ENCODE measurements around the gene PTCD3.

Gene PTCD3

GRCh38 chr2:86082756-86083155 lies 23.3 kb upstream of the PTCD3 start:
- no peak for DNase-seq

- peak; percentile 53 for DNase-seq
These were observed 17.8 kb upstream of the PTCD3 start for GRCh38 chr2:86087936-86088850.

GRCh38 chr2:86094229-86094628 lies 11.8 kb upstream of the PTCD3 start:
- DNase-seq: no peak

DNA sequence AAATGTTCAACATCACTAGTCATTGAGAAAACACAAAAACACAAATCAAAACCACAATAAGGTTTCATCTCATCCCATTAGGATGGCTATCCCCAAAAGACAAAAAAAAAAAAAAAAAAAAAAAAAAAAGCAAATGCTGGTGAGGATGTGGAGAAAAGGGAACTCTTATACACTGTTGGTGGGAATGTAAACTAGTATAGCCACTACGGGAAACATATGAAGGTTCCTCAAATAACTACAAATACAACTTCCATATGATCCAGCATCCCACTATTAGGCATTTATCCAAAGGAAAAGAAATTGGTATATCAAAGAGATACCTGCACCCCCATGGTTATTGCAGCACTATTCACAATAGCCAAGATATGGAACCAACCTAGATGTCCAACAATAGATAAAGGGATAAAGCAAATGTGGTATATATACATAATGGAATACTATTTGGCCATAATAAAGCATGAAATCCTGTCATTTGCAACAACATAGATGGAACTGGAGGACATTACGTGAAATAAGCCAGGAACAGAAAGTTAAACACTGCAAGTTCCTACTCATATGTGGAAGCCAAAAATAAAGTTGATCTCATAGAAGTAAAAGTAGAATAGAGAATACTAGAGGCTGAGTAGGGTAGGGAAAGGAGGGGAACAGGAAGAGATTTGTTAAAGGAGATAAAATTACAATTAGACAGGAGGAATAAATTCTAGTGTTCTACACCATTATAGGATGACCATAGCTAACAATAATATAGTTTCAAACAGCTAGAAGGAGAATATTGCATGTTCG lies 8.7 kb upstream of the PTCD3 start:
- no peak for DNase-seq

- no peak for DNase-seq
These were observed 8.1 kb upstream of the PTCD3 start for GRCh38 chr2:86097913-86098312.

- no peak for DNase-seq
These were observed 3.9 kb upstream of the PTCD3 start for GRCh38 chr2:86102157-86102556.

- no peak for DNase-seq
These were observed 625 bp upstream of the PTCD3 start, which contains the start of gene POLR1A for GRCh38 chr2:86105252-86105968. Gene POLR1A (minus strand): TSS chr2:86105886. CDS start chr2:86105776, 110 bp downstream.

DNA sequence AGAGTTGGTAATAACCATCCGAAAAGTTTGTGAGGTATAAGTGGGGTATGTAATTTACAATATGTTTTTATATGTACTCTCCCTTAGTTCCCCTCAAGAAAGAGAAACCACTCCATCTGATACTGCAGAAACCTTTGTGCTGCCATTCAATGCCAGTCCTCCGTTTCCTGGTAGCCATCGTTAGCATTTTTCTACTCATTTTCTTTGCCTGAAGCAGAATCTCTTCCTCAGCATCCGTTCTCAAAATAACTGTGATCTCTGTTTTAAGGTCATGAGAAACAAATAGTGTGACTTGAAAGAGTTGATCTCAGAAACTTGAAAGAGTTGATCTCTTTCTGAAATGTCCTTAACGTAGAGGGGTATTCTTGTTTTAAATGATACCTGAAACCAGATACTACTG lies 996 bp downstream of the PTCD3 start:
- no peak for DNase-seq

- DNase-seq: no peak
These were observed 12.1 kb downstream of the PTCD3 start for GRCh38 chr2:86118130-86118529.

DNA sequence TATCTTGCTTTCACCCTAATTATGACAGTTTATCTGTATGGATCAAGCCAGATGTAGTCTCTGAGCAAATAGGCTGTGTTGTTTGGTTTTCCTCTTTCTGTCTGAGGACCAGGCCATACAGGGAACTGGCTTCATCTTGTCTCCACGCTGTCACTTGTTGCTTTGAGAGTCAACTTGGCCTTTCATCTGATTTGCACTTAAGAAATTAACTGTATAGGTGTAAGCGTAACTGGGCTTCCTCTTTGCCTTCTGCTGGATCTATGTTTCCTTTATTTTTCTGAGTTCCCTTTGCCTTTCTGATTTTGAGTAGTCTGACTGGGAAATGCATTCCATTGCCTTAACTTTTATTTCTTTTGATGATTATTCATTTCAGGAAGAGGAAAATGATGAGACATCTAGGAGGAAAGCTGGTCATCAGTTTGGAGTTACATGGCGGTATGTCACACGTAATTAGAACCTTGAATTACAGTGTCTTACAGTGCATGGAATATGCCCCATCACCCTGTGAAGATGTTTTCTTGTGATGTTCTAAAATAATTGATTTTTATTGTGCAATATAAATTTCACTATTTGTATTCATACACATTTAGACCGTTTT lies 17.4 kb downstream of the PTCD3 start:
- DNase-seq: no peak

GRCh38 chr2:86124683-86125082 lies 18.6 kb downstream of the PTCD3 start:
- DNase-seq: no peak

DNA sequence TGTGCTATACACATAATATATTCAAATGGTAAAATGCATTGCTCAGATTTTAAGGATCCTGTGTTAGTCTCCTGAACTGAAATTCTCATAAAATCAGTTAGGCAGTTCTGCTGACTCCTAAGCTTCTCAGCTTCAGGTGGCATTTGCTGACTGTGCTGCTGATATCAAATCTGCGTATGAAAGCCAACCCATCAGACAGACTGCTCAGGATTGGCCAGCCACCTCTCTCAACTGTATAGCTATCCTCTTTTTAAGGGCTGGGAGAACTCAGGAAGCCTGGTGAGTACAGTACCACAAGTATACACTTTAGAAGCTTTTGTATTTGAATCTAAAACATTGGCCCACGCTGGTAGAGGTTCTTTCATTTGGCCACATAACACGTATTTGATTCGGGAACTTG lies 28.7 kb downstream of the PTCD3 start:
- DNase-seq: no peak

- DNase-seq: no peak
These were observed 29.6 kb downstream of the PTCD3 start for GRCh38 chr2:86135653-86136052.

GRCh38 chr2:86136141-86136540 lies 30.1 kb downstream of the PTCD3 start:
- DNase-seq: no peak

DNA sequence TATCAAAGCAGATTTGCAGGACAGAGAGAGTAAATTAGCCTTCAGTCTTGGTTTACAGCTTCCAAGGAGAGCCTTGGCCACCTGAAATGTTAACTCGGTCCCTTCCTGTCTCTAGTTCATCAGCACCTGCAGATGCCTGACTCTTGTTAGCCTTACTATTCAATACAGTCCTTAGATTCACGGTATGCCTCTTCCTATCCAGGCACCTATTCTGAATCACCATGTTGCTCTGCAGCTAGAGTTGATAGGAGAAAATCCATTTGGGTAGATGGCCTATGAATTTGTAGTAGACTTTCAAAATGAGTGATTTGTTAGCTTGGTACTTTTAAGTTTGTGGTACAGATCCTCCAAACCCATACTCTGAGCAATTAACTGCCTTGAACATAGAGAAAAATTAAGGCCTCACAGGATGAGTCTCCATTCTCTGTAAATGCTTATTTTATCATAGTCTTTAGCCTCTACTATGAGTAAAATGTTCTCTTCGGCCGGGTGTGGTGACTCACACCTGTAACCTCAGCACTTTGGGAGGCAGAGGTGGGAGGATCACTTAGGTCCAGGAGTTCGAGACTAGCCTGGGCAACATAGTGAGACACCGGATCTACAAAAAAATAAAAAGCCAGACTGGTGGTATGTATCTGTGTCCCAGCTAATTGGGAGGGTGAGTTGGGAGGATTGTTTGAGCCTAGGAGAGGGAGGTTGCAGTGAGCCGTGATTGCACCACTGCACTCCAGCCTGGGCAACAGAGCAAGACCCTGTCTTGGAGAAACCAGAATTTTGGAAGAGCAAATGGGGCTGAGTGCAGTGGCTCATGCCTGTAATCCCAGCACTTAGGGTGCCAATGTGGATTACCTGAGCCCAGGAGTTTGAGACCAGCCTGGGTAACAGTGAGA lies 32.9 kb downstream of the PTCD3 start:
- DNase-seq: no peak

DNA sequence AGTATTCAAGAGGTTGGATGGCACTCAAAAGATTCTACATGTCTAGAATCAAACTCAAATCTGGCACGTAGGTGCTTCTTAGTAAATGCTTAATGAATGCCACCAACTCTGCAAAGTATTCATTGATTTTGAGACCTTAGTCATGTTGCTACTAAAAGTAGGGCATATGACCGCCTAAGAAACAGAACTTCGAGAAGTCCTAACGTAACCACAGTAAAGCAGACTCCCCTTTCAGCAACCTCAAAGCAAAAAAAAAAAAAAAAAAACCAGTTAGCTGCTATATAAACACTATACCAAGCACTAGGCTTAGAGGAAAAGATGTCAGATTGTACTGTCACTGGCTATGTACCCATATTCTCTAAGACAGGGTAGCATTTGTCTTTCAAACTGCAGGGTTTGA lies 33.9 kb downstream of the PTCD3 start:
- no peak for DNase-seq

DNA sequence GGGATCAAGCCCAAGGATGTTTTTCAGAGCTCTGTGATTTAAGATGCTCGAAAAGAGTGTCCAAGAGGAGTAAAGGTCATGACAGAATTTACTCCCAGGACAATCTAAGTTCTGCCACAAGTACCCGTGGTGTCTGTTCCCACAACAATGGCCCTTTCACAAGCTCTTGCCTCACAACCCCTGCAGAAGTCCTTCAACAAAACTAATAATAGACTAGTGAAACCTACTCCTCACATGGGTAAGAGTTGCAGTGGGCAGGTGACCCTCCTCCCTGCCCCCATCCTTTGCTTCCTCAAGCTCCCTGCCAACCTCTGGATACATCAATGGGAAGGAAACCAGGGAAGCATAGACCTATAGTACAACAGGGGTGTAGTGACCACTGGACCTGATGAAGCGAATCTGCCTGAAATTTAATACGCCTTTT lies 34.9 kb downstream of the PTCD3 start:
- no peak for DNase-seq

DNA sequence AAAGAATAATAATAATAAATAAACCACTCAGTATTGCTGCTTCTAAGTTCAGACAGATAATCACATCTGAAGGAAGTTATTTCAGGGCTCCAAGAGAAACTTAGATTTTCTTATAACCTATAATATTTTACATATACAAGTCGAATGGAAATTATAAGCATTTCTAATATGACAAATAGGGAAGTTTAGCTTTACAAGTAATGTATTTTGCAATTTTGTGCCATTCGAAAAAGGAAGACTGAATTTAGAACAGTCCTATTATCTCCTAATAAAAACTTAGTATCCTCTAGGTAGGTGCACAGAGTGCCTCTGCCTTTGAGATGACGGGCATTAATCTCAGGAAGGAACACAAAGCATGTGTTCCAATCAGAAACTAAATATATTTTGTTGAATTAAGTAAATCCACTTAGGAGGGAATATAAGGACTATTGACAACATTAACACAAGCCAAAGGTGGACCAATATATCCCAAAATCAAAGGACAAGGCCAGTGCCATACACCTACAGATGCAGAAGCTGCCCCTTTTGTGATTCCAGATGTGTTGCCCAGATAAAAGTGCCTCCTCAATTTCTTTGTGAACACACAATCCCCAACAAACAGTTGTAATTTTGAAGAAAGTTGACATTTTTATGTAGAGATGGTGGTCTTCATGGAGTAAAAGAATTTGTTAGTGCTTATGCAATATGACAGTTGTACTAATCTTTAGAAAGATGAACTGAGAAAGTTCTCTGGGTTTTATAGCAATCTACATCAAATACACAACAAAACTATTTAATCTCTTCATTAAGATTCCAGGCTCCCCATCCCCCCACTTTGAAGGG lies 36.6 kb downstream of the PTCD3 start:
- DNase-seq: no peak

- no peak for DNase-seq
These were observed 37.3 kb downstream of the PTCD3 start for GRCh38 chr2:86143307-86143706.

- DNase-seq: no peak
These were observed 38.1 kb downstream of the PTCD3 start for GRCh38 chr2:86143926-86144685.
